ENCODE measurements around the gene ENDOU.

The ENDOU gene

DNA sequence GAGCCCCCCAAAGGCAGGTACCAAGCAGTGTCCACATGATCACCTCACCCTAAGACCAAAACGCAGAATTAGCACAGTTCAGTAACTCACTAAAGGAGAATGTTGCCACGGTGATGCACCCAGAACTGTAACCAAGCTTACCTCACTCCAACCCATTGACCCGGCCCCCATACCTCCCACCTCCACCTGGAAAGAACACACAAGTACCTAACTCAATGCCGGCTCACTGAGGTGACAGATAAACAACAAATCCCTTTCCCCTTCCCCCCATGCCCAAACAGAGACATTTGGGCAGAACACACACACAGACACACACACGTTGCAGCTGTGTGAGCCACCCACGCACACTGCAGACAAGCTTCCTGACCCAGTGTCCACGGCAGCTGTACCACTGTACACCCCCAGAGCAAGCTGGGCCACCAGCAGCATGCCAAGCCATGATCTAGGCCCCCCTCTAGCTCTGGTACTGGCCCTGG is 32.1 kb upstream of the ENDOU start:
- no peak for DNase-seq

DNA sequence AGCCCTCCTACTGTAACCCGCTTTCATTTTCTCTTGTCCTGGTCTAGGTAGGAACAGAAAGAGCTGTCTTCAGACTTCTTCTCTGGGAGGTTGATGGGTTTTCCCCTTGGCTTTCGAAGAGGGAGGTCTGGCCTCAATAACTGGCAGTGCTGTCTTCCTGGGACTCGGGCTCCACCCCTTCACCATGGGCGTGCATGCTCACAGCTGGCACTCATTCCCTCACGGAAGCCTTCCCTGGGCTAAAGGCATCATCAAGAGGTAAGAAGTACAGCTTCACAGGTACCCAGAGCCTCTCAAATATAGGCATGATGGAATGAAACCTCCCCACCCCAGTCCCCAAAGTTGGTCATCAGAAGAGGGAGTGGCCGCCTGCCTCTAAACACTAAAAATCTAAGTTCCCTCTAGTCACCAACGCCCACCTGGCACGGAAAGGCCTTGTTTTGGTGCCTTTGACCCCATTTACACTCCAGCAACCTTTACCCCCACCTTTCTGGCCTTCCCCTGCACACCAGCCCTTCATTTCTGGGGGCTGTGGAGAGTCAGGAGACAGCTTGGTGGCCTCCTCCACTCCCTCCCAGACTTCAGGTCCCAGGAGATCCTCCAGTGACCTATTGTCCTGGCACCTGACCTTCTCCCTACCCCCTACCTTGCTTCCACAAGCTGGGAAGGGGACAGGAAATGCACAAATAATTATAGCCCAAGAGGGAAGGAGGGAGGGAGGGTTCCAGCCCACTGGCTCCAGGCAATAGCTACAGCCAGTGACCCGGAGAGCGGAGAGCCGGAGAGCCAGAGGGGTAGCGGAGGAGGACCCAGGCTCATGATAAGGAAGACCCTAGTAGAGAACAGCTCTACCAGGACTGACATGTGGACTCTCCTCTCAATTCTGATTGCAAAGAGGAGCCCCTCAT is 30.6 kb upstream of the ENDOU start:
- DNase-seq = no peak

DNA sequence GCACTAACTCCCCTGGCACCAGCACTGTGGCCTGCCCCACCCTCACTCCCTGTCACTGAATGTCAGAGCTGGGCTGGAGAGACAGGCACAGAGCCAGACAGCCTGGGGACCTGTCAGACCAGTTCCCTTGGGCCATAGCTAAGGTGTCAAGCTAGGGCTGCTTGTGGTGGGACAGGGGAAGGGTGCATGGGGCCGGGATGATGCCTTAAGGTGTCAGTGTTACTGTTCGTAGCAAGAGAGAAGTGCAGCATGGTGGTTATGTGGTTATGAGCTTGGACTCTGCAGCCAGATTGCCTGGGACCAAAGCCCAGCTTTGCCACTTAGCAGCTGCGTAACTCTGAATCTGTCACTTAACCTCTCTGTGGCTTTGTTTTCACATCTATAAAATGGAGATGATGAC is 29.6 kb upstream of the ENDOU start:
- DNase-seq = peak; percentile 74

DNA sequence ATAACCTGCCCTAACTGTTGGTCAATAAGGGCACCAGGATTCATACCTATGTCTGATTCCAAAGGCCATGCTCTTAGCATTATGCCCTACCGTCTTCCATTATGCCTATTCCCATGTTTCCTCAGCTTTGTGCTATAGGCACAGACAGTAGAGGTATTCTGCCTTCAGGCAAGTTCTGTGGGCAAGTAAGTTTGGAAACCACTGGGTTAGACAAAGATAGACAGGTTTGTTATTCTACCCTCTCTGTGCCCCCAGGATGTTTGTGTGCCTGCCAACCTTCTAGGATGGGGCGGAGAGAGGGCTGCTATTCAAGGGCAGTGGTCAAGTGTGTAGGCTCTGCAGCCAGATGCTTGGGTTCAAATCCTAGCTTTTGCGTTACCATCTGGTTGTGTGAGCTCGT is 28.8 kb upstream of the ENDOU start:
- DNase-seq = no peak

DNA sequence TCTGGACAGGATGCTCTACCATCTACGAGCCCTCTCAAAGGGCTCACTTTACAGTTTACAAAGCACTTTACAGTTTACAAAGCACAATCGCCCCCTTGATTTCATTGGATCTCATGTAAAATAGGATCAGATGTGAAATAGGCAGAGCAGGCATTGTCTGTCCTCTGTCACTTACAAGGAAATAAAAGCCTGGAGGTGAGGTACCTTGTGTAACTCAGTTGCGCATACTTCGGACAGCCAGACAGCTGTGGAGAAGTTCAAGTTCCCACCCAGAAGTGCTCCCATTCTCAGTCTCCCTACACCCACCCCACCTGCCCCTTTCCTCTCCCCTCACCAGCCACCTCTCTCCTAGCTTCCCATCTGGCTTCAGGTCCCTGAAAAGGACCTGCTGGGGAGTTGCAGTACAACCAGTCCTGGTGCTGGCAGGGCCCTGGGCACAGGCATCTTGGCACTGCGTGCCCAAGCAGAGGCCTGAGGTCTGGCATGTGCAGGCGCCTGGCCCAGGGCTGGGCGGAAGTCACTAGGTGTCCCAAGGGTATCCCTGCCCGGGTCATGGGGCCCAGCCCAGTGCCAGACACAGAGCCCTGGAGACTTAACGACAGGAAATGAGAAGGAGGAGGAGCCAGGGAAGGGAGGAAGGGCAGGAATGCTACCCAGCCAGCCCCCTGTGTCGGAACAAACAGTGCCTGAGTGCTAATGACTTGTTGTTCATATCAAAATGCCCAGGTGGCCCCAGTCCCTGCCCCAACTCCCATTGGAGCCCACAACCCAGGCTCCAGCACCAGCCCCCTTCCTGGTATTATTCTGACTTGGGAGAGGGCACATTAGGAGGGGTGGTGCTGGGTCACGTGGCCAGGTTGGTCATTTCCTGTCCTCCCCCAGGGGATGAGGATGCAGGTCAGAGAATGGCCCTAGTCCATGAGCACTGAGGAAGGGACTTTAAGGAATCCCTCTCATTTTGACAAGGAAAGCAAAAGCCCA is 28.0 kb upstream of the ENDOU start:
- DNase-seq = no peak

DNA sequence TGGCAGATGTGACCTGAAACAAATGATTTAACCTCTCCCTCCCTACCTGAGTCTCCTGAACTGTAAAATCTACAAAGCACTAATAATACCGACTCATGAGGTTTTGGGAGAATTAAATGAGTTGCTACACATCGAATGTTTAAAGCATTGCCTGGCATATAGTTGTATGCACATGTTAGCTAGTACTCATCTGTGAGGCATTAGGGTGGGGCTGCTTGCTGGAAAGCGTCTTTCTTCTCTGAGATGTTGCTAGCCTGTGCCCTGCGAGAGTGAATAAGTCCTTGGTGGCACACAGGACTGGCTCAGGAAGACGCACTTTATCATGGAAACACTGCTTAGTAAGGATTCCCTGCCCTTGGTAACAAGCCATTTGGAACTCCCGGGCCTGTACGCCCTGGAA is 27.3 kb upstream of the ENDOU start:
- DNase-seq = no peak

DNA sequence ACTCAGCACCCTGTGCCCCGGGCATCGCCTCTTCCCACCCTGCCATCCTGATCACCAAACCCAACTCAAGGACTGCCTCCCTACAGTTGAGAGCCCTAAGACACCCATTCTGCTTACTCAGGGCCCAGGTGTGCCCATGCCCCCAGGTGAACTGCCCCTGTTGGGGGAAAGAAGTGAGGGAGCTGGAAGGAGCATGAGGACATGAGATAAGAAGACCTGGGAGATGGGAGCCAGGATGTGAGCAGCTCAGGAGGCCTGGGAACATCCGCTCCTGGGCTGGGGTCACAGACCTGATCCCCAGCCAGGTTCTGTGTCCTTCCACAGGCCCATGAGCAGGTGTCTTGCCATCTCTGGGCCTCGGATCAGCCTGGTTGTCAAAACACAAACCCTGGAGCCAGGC is 26.8 kb upstream of the ENDOU start:
- DNase-seq = no peak

DNA sequence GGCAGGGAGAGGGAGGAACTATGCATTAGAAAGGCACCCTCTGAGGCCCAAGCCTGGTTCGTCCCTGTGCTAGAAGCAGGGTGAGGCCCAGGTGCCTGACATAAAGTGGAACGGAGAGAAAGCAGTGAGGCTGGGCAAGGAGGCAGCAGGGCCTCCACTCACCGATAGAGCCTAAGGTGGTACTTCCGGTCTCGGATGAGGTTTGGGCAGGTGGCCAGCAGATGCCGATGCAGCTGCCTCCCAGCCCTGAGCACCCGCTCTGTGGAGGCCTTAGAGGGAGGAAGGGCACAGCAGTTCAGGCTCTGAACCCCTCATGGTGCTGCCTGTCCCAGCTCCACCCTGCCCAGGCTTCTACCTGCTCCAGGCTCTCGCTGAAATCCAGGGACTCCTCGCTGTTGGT is 26.3 kb upstream of the ENDOU start:
- no peak for DNase-seq

DNA sequence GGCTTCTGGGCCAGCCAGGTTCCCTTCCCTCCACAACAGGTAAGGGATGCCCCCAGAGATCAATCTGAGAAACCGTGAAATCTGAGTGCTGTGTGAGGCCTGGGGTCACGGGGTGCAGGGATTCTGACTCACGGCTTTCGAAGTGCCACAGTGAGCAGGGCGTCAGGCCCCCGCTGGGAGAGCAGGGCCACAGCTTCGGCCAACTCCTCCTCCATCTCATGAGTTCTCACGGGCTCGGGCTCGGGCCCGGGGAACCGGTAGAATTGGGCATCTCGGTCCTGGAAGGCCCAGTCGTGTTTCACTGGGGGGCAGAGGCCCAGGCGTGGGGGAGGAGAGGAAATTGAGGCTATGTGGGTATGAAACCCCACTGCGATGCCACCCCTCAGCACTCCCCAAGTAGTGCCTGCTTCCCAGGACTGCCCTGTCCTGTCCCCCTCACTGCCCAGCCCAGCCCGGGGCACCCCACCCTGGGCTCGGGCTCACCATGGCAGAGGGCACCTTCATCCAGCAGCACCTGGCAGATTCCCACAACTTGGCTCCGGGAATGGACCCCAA is 25.7 kb upstream of the ENDOU start:
- DNase-seq = no peak

DNA sequence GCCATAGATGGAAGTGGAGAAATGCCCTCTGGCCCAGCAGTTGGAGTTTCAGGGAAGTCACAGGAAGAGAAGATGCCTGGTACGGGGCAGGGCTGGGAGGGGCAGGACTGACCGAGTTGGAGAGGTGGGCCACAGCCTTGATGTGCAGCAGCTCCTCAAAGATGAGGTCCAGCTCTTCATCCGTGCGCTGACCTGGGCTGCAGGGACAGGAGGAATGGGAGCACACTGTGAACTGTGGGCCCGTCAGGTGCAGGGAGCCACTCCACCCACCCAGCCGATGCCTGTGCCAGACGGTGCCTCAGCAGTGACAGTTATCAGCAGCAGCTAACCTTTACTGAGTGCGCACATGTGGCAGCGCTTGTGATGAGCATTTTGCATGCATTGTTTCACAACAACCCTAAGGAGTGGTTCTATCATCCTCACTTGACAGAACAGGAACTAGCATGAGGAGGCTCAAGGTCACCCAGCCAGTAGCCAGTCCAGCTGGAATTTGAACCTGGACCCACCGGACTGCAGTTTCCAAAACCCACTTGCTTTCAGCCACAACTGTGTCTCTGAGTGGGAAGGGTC is 25.0 kb upstream of the ENDOU start:
- DNase-seq = no peak

DNA sequence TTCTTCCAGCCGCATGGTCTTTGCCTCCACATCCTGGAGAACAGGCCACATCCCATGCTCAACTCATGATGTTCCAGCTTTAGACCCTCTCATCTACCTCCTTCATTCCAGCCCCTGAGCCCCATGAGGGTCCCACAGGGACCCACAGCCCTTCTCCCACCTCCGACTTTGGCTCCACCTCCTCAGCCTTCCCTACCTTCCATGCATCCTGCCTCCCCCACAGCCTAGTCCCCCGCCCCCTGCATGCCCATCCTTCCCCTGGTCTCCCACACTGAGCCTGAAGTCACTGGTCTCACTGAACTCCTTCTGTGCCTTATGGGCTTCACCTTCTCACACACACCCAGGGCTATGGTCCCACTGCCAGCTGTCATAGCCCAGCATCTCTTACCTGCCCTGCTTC is 23.6 kb upstream of the ENDOU start:
- DNase-seq = no peak

DNA sequence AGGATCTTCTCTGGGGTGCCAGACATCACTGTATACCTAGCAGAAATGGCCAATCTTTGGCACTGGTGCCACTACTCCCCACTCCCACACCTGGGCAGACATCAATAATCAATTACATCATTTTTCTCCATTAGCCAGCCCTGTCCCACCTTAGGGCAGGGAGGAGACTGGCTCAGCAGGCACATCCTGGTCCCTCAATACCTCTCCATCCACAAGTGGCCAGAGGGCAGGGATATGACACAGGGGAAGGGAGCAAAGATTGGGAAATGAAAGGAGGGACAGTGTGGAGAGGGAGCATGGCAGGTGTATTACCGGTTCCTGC is 23.2 kb upstream of the ENDOU start:
- DNase-seq = no peak

DNA sequence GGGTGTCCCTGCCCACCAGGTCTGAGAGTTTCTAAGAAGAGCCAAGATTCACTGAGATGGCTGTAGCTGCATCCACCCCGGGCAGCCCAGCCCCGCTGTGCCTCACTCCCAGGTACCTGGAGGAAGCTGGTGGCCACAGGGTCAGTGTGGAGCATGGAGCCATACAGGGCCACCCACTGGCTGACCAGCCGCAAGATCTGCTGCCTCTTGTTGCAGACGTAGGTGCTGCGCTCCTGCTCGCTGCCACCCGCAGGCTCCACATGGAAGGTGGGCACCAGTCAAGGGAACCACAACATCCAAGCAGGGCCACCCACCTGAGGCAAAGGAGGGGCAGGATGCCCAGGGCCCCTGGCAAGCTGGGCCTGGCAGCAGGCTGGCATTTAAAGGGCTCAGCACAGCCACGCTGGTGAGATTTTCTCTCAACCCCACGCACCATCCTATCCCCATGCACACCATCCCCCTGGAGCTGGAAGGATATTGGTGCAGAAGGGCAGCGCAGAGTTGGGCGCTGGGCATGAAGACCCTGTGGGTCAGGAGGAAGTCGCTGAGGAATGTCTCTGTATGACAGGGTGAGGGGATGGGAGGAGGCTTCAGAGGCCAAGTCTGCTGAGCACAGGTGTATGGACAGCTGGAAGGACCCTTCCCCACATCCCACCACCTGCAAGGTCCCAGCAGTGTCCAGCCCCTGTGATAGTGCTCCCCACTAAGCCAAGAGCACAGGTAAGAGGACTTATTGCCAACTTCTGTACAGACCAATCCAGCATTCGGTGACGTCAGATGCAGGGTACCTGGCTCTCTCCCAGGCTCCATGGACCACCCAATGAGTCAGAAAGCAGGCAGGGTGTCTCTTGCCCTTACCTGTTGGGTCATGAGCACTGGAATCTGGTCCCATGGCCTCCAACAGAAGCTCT is 22.6 kb upstream of the ENDOU start:
- no peak for DNase-seq

DNA sequence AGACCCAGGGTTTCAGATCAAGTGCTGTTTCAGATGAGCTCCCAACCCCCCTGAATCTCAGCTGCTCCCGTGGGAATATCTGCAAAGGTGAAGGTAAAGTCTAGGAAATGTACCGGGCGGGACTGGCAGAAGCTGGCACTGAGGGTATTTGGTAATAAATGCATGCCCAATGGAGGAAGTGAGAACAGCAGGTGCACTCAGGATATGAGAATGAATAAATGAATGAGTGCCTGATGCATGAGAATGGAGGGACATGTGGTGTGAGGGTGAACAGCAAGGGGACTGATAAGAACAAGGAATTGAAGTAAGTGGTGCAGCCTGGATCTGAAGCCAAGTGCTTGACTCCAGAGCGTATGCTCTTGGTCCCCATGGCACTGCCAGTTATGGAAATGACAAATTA is 21.8 kb upstream of the ENDOU start:
- no peak for DNase-seq

DNA sequence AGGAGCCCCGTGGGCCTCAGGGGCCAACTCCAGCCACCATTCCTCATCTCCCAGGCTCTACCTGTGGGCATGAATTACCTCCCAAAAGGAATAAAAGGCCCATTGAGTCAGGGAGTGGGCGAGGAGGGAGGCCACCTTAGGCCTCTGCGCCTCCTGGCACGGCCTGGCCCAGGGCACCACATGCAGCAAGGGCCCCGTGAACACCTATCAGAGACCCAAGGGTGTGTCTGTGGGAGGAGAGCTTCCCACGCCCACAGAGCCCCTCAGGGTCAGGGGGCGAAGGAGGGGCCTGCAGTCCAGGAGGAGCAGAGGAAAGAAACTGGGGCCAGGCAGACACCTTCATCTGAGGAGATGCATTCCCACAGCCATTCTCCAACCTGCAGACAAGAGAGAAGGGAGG is 21.2 kb upstream of the ENDOU start:
- no peak for DNase-seq

DNA sequence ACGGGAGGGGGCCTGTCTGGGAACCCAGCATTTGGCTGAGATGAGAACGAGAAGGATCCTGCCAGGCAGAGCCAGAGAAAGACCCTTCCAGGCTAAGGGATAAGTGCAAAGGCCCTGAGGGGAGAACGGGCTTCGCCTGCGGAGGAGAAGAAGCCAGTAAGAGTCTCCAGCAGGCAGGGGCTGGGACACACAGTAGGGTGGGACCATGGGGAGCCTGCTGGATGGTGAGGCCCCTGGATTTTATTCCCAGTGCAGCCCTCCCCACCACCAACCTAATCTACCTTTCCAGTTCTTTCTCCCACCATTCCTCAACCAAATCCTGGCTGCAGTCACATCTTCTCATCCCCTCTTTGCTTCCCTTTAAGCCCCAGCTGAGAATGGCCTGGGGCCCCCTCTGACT is 20.8 kb upstream of the ENDOU start:
- no peak for DNase-seq

DNA sequence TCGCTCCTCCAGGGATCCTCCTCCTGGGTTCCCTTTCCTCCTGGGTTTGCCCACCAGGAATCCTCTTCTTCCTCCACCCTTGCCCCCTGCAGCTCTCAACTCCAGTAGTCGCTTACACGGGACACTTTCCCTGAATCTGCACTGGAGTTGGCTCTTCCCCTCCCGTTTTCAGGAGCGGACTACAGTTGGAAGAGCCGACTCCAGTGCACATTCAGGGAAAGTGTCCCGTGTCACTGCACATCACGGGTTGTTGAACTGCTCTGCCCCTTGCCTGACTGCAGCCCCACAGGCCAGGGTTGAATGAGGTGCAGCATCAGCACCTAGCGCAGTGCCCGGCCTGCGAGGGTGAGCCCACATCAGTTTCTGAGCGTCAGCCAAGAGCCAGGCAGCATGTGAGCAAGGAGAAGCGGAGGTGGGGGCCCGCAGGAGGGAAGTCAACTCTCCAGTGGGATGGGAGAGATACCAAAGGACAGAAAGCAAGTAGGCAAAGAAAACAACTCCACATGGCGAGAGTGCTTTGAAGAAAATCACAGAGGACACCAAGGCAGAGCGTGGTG is 20.3 kb upstream of the ENDOU start:
- no peak for DNase-seq

DNA sequence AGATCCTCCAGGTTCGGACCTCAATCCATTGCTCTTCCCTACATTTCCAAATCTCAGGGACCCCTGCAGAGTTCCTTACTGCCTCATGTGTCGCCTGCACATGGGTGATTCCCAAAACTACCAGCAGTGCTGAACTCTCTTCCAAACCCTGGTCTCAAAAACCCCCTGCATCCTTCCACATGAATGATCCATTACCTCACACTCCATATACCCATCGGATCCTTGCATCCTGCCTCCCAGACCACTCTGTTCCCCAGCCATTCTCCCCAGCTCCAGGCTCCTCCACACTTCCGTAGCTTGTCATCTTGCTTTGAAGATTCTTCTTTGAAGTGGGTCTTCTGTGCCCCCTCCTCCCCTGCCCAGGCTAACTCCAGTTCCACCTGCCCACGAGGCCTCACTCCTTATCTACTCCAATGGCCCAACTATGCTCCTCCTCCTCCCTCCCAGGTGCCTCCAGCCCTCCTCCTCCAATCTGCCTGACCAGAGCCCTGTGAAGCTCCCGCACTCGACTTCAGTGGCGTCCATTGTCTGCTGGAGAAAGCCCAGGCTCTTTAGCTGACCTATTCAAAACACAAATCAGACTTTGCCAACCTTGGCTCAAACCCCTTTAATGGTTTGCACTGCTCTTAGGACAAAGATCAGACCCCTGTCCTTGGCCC is 19.6 kb upstream of the ENDOU start:
- DNase-seq = no peak

DNA sequence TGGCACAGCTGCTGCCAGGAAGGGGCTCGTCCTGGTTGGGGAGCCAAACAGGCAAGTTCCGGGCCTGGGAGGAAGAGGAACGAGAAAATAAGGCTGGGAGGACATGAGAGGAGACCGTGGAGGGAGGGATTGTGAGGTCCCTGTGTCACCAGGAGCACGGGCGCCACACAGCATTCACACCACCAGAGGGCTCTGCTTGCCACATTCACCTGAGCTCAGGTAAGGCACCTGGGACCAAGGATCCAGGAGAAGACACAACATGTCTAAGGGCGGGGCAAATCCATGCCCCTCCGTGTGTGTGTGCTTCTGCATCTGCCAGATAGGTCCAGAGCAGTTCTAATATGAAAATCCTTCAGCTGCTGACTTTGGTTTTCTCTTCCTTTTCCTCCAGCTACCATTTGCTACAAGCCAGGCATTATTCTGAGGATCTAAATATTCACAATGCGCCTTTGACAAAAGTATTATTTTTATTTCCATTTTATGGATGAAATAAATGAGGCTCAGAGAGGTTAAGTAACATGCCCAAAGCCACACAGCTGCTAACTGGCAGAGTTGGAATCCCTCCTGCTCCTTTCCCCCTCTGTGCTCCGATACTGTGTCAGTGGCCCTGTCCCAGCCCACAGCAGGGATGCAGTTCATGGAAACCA is 18.8 kb upstream of the ENDOU start:
- peak; percentile 33 for DNase-seq

DNA sequence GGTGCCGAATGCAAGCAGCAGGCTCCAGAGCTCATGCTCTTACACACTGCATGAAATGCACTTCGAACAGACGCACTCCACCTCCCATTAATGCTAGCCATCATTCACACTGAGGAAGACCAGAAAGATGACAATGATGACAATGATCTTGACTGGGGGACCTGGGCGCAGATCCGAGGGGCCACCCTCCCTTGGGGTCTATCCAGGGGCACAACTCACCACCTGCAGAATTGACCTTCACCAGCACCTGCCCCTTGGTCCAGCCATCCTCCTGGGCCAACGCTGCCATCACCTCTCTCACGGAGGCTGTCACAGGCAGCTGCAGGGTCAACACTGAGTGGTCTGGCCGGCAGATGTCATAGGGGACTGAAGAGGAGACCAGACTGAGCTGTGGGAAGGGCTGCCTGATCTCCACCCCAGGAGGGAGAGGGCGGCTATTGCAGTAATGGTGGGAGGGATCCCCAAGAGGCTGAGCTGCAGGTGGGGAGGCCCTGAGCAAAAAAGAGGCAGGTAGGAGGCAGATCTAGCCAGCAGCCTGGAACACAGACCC is 18.1 kb upstream of the ENDOU start:
- DNase-seq = no peak
